HG03342 (cell line): Measurements from ENCODE around the gene FNIP2.

ENCODE experiments used
- ATAC-seq: cut with Tn5 transposase; IDR thresholded peaks from one replicate; pipeline ENCODE4 v1.9.1; 2021; ENCODE audit warnings: mild to moderate bottlenecking, moderate library complexity; ENCODE audit not compliant: unreplicated experiment

Gene FNIP2

GRCh38 chr4:158835226-158836001, 66.6 kb downstream of the FNIP2 start:
- ATAC-seq, result no peak

- ATAC-seq, result no peak
Observed at GRCh38 chr4:158836002-158836369, 67.2 kb downstream of the FNIP2 start.

- no peak for ATAC-seq
Observed at GRCh38 chr4:158836828-158837449, 68.1 kb downstream of the FNIP2 start.

GRCh38 chr4:158837527-158838141, 68.8 kb downstream of the FNIP2 start:
- no peak for ATAC-seq

- no peak for ATAC-seq
Observed at GRCh38 chr4:158840131-158840530, 71.3 kb downstream of the FNIP2 start.

- no peak for ATAC-seq
Observed at GRCh38 chr4:158841540-158841939, 72.7 kb downstream of the FNIP2 start.

GRCh38 chr4:158845311-158846041, 76.7 kb downstream of the FNIP2 start:
- no peak for ATAC-seq

- no peak for ATAC-seq
Observed at GRCh38 chr4:158847535-158847934, 78.7 kb downstream of the FNIP2 start.

GRCh38 chr4:158849681-158850080, 80.9 kb downstream of the FNIP2 start:
- no peak for ATAC-seq

GRCh38 chr4:158850371-158850770, 81.5 kb downstream of the FNIP2 start:
- peak; percentile 44 for ATAC-seq

GRCh38 chr4:158850800-158851644, 82.2 kb downstream of the FNIP2 start:
- peak; percentile 38 for ATAC-seq

- ATAC-seq, result no peak
Observed at GRCh38 chr4:158854236-158854635, 85.4 kb downstream of the FNIP2 start.

- ATAC-seq, result peak; percentile 54
Observed at GRCh38 chr4:158856852-158857251, 88.0 kb downstream of the FNIP2 start.

- ATAC-seq, result no peak
Observed at GRCh38 chr4:158857951-158858350, 89.1 kb downstream of the FNIP2 start.

- no peak for ATAC-seq
Observed at GRCh38 chr4:158858410-158859199, 89.8 kb downstream of the FNIP2 start.

- no peak for ATAC-seq
Observed at GRCh38 chr4:158859661-158860060, 90.8 kb downstream of the FNIP2 start.

- ATAC-seq, result peak; percentile 83
Observed at GRCh38 chr4:158860856-158861255, 92.0 kb downstream of the FNIP2 start.

- peak; percentile 59 for ATAC-seq
Observed at GRCh38 chr4:158861281-158861680, 92.5 kb downstream of the FNIP2 start.

- ATAC-seq, result no peak
Observed at GRCh38 chr4:158861766-158862165, 92.9 kb downstream of the FNIP2 start.

GRCh38 chr4:158863296-158863695, 94.5 kb downstream of the FNIP2 start:
- no peak for ATAC-seq
